Hematopoietic multipotent progenitor cell treated with erythropoietin and hydrocortisone succinate and interleukin-3 and kit ligand, for 17 days (in vitro differentiated cells): ENCODE results near the gene FXN.
A peak's percentile ranks its signal among the peaks of the same experiment; 100 is the strongest.

Experiments used
- DNase-seq: peaks from one replicate; pipeline ENCODE4 v3.0.0-alpha.2; 2015; ENCODE audit warnings: low spot score

The FXN gene

DNA sequence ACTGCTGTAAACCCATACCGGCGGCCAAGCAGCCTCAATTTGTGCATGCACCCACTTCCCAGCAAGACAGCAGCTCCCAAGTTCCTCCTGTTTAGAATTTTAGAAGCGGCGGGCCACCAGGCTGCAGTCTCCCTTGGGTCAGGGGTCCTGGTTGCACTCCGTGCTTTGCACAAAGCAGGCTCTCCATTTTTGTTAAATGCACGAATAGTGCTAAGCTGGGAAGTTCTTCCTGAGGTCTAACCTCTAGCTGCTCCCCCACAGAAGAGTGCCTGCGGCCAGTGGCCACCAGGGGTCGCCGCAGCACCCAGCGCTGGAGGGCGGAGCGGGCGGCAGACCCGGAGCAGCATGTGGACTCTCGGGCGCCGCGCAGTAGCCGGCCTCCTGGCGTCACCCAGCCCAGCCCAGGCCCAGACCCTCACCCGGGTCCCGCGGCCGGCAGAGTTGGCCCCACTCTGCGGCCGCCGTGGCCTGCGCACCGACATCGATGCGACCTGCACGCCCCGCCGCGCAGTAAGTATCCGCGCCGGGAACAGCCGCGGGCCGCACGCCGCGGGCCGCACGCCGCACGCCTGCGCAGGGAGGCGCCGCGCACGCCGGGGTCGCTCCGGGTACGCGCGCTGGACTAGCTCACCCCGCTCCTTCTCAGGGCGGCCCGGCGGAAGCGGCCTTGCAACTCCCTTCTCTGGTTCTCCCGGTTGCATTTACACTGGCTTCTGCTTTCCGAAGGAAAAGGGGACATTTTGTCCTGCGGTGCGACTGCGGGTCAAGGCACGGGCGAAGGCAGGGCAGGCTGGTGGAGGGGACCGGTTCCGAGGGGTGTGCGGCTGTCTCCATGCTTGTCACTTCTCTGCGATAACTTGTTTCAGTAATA lies at the start of gene FXN:
Gene FXN (plus strand): TSS at position 315 of the 871 bp plus-strand sequence. CDS start 31 bp downstream, at position 346.
- peak; percentile 86 for DNase-seq

DNA sequence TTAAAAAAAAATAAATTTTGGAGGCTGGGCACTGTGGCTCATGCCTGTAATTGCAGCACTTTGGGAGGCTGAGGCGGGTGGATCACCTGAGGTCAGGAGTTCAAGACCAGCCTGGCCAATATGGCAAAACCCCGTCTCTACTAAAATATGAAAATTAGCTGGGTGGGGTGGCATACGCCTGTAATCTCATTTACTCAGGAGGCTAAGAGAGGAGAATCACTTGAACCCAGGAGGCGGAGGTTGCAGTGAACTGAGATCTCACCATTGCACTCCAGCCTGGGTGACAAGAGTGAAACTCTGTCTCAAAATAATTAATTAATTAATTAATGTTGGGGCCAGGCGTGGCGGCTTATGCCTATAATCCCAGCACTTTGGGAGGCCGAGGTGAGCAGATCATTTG lies 48.6 kb upstream of the FXN start:
- peak; percentile 51 for DNase-seq

DNA sequence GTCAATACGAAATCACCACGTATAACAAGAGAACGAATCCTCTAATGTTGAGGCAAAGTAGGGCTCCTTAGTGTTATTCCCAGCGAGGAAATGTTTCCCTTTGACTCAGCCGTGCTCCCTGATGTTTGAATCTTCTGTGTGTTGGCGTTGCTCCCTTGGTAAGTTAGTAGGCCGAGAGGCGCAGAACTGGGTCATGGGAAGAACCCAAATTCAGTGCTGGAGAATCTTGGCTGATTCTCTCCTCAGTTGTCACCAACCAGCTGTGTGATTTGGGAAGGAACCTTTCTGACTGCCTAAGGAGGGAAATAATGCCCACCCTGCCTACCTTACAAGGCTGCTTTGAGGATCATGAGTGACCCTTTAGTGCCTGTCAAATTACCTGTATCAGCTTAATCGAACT lies 44.1 kb upstream of the FXN start:
- no peak for DNase-seq

DNA sequence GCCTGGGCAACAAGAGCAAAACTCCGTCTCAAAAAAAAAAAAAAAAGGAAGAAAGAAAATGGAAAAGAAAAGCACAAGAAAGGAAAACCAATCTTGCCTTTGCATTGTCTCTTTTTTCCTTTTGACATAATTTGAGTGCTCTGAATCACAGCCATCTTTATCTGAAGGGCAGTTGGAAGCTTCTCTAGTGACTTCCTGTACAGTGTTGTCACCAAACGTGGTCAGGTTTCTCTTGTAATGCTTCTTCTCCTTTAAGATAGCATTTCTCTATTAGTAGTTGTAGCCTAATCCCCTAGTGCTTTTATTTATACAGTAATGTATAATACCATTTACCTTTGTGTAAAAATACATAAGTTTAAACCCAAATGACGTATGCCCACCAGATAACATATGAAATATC lies 39.8 kb upstream of the FXN start:
- no peak for DNase-seq

DNA sequence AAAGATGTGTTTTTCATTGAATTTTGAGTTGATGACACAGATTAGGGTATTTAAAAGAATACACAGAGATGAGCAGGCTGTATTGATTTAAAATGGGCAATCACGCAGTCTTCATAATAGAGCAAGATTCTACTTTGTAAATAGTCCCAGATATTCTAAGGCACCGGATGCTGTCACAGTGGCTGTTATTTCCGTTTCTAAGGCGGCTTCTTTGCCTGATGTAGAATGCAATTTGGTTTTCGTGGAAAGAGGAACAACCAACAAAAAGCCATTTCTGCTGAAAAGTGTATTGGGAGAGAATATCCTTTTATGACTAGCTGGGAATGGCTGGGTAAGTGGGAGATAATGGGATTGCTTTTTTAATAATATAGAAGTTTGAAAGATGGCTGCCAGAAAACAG lies 39.1 kb upstream of the FXN start:
- no peak for DNase-seq

DNA sequence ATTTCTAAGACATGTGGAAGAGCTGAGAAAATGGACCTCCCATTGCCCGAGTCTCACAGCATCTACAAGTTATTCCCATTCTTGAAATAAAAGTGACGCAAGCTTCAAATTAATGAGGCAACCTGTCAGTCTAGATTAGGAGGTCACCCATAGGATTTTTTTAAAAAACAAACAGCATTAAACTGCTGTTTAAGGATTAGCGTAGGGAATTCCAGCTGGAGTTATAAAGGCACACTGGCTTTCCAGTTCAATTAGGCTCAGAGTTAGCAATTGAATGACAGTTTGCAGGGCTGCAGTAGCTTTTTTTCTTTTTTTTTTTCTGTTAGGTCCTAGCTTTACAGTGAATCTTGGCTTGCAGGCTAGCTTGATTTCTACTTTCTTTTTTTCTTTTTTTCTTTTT lies 37.9 kb upstream of the FXN start:
- DNase-seq = no peak

DNA sequence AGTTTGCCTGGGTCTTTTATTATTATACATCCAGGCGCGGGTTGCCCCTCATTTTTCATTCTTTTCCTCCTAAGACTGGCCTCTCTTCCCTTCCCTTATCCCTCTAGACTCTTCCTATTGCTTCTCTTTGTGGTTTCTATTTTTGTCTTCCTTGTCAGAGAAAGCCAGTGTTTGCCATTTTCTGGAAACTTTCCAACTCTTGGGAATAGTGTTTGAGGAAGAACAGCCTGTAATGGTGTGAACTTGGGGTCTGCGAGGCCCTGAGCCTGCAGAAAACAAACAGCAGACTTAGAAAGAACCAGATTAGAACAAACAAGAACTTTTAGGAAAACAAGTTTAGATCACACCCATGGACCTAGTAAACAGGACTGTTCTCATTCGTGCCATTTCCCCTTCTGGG lies 37.2 kb upstream of the FXN start:
- peak; percentile 30 for DNase-seq

DNA sequence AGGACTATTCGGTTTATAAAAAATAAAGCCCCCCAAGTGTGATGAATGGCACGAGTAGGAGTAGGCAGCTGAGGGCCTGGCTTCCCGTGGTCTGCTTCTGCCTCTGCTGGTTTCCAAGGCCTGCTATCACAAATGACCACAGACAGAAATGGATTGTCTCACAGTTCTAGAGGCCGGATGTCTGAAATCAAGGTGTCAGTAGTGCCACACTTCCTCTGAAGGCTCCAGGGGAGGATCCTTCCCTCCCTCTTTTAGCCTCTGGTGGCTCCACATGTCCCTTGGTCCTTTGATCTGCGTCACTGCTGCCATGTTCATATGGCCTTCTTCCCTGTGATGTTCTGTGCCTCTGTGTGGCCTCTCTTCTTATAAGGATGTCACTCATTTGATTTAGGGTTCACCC lies 36.7 kb upstream of the FXN start:
- peak; percentile 30 for DNase-seq

DNA sequence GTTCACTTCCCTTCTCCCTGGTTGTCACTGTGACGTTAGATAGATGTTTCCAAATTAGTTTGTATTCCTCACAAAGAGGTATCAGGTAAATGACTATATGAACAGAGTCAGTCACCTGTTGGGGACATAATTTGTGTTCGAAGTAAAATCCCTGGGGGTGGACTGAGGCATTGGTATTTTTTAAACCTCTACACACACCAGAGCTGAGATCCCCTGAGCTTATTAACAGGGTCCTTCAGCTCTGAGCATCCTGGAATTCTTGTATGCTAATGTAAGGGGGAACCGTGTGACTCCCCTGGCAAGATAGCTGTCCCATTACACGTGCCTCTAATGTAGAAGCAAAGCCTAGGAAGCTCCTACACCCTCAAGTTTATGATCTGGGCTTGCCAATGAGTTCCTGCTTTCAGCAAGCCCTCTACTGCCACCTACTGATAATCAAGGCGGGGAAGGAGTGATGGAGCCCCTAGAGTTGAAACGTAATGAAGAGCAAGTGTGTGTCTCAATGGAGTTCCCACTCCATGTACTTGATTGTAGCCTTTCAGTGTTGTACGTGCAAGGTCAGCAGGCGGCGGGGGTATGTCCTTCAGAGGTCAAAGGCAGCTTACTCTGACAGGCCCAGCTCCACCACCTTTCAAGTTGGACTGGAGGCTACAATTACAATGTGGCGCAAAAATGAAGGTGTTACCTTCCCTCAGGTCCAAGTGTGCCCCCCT lies 36.0 kb upstream of the FXN start:
- peak; percentile 90 for DNase-seq

DNA sequence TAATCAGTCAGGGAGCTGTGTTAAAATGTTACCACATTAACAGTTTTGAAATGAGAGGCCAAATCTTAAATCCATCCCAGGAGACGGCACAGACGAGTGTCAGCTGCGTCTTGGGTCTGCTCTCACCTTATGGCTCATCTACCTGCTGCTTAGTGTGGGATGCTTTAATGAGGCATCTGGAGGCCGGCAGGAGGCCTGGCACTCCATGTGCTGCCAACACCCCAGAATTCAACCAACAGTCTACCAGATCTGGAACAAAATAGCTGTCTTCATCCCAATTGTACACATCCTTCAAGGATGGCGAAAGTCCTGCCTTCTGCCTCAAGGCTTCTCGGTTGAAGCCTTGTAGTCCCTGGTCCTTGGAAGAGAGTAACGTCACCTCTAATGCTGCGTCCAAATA lies 33.6 kb upstream of the FXN start:
- DNase-seq = no peak

DNA sequence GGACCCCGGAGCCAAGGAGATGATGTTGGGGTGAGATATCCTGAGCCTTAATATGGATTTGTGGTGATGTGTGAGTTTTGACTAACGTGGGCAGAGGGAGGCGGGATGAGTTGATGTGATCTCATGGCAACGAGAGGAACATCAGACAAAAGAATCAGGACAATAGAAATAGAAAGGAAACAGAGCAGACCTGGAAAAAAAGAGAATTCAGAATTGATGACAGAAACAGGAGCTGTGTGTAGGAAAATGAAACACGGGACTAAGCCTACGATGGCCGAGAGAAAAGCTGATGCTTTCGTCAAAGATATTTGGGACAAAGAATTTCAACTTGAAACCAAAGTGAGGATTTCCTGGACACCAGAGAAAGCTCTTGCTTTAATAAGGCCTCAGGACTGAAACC lies 32.5 kb upstream of the FXN start:
- DNase-seq = no peak

DNA sequence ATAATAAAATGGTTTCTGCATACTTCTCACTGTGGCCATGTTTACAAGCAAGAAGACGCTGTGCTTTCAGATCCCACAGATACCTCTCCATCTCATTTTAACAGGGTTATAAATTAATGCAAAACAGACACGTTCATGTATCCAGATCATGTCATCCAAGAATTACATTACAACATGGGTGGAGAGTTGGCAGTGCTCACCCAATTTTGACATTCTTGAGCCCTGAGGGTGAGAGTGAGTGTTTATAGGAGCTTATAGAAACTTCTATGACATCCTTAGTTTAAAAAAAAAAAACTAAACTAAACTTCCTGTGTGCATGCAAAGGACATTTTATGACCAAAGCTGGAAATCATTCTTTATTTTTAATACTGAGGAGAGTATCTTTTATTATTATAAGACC lies 30.7 kb upstream of the FXN start:
- DNase-seq = no peak

DNA sequence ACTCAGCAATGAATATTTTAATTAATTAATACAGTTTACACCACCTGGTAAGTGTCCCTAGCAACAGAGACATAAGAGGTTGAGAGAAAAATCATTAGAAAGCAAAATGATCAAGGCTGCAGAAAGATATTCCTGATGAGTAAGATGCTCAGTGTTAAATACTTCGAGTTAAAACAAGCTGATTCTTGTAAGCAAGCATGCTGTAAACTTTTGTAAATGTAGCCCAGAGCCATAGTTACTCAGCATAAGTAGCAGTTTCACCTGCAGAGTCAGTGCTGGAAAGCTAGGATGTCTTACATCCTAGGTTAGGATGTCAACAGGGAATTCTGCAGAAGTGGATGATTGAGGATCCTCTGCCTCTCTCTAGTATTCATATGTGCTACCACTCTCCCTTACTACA lies 25.8 kb upstream of the FXN start:
- DNase-seq = no peak

DNA sequence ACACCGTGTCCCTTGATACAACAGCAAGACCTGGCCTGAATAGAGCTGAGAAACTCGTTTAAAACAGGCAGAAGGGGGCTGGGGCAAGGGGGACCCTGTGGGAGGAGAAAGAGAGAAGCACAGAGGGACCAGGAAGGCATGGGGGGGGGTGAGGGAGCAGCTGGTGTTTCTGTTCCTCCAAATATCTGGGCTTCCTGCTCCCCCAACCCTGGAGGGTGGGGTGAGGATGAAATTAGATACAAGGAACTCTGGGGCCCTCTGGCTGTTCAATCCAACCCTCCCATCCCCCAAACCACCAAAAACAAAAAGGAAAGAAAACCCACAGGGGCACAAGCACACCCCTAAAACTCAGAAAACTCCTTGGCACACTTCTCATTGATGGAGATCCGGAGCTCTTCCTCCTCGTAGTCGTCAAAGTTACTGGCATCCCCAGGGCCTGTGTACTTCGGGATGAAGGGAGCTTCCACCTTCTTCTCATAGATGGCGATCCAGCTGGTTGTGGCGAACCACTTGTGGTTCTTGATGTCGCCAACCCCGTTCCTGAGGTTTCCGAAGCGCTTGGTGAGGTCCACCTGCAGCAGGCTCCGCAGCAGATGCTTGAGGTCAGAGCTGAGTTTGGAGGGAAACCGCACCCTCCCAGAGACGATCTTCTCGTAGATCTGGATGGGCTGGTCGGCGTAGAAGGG lies 22.7 kb upstream of the FXN start:
- no peak for DNase-seq

DNA sequence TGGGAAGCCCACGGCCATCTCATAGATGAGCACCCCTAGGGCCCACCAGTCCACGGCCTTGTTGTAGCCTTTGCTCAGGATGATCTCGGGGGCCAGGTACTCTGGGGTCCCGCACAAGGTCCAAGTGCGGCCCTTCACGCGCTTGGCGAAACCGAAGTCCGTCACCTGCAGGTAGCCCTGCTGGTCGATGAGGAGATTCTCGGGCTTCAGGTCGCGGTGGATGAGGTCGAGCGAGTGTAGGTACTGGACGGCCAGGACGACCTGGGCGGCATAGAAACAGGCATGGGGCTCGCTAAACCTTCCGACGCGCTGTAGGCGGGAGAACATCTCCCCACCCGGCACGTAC lies 22.2 kb upstream of the FXN start:
- DNase-seq = no peak

DNA sequence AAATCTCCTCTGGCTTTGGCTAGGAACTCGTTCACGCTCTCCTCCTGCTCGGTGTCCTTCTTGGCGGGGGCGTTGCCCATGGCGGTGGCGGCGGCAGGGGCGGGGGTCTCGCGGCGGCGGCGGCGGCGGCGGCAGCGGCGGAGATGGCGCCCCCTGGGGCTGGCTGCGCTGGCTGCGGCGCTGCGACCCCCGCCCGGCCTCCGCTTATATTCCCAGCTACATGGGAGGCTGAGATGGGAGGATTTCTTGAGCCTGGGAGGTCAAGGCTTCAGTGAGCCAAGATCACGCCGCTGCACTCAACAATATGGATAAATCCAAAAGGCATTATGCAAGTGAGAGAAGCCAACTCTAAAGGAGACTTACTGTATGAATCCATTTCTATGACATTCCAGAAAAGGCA lies 21.5 kb upstream of the FXN start, which contains the start of gene PRKACG:
Gene PRKACG (minus strand): TSS at position 101 of the 400 bp plus-strand sequence. CDS start 21 bp downstream, at position 80.
- no peak for DNase-seq

DNA sequence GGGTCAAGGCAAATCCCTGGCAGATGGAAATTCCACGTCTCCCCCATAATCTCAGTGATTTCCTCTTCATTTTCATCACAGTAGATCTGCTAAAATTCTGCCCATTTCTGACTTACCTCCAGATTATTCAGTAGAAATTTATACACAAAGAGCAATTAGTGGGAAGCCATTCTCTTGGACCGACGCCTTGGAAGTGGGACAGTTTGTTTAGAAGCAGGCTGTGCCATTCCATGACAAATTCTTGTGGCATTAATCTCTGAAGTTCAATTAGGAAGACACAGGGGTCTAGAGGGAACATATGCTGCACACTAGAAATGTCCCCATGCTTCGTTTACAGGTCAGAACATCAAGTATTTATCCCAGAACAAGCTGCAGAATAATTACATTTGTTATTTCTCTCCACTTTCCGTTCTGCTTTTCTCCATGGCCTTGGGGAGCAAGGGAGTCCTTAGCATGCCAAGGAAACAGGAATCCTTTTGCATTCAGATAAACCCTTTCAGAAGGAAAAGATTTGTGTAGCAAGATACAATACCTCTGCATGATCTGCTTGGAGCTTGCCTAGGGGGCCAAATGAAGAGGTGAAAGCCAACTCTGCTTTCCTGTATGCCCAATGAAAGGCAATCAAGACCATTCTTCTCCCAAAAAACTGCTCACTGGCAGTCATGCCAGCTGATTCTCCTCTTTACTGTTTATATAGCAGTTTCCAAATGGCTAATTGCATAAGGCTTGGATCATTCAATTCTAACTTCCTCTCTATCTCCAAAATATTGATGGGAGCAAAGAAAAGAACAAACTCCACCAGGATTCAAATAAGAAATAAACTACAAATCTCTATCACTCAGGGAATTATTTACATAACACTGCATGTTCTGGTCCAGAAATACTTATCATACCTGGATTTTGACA lies 19.1 kb upstream of the FXN start:
- no peak for DNase-seq

DNA sequence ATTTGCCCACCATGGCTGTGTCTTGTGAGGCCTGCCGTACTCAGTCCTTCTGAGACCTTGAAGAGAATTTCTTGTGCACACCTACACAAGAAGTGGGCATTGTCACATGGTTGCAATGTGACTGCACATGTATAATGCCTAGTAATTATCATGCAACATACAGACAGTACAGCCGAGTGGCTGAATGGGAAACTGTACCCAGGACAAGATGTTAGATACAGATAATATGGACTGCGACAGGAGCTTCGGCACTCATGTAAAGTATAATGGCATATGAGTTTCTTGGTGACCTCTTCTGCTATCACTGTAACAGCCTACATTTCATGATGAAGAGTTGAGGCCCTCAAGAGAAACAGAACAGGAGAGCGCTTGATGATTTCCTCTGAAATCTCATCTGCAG lies 16.8 kb upstream of the FXN start:
- DNase-seq = peak; percentile 67

DNA sequence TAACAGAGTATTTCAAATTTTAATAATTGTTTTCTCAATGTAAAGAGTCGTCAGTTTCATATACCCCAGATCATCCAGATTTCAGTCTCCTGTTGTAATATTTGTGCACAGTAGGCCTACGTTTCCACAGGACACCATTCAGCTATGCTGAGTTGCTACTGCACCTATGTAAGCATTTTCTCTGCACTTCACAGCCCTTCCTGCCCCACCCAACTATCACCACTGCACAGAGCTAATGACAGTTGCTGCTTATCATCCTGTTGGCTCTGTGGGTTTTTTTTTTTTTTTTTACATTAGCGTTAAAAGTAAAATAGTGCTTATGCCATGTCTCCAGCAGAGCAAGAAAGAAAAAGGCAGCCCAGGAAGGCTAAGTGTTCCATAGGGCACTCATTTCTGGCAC lies 15.7 kb upstream of the FXN start:
- DNase-seq = peak; percentile 89

DNA sequence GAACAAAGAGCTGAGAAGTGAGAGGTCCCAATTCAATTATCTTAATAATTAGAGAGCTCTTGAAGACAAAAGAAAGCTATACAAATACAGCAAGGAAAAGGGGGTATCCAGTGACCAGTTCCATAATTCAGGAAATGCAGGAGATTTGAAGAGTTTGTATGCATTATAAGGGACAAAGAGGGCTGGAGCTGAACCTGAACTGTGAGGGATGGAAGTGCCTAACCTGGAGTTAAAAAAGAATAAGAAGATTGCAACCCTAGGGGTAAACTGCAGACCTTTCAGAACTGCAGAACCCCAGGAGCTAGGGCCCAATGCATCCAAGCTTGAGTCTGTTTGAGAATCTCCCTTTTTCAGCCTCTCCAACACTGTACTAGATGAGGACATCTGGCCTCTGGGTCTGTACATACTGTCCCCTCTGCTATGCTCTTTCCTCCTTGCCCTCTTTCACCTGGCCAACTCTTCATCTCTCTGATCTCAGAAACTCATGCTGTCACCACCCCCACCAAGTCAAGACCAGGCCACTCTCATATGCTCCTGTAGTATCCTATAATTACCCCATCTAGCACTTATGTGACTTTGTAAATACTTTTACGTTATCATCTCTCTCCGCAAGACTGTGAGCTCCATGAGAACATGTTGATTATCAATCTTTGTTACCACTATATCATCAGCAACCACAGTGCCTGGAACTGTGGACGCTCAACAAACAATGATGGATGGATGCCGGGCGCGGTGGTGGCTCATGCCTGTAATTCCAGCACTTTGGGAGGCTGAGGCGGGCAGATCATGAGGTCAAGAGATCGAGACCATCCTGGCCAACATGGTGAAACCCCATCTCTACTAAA lies 15.0 kb upstream of the FXN start:
- peak; percentile 62 for DNase-seq

DNA sequence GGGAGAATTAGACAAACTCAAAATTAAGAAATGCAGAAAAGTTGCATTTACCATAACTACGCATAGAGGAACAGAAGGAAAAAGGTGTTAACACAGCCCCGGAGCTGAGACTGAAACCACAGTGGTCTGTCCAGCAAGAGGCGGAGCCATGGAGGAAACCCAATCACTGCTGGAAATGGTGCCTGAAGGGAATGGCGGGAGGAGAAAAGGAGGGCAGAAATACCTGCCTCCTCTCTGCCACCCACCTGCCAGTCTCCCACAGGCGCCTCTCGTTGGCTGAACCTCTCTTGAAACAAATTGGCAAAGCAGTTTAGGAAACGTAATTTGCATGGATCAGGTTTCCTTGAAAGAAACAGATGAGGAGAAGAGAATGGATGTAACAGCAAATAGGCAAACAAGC lies 11.9 kb upstream of the FXN start:
- DNase-seq = no peak
